Activated CD4-positive, CD25-positive, alpha-beta regulatory T cell treated with anti-CD3 and anti-CD28 coated beads, Interleukin-2, amount 50 U/mL, for 16 hours (primary cell): ENCODE results near the gene CCDC88A.
"Not testable (repeated sequence)": the region's sequence is repeated elsewhere in the genome, so short reads cannot be mapped to it uniquely, and the experiment has no call there.

Source experiments
- DNase-seq: peaks from one replicate; pipeline ENCODE4 v3.0.0-alpha.2; 2020; ENCODE audit warnings: low read depth, low spot score

CCDC88A gene

DNA sequence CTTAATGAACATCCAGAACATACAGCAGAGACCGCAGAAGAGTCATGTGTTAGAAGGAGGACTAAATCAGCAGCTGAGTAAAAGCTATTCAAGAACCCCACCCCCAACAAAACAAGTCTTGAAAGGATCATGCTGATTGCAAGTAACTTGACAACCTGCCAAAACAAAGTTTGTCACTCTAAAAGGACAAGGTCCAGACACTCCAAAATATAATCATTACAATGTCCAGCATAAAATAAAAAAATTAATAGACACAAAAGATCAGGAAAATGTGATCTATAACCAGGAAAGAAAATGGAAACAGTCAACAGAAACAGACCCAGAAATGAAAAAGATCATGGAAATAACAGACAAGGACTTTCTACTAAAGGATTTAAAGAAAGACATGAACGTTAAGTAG is 28.5 kb downstream of the CCDC88A start:
- no peak for DNase-seq

- DNase-seq = not testable (repeated sequence)
These were observed 34.1 kb downstream of the CCDC88A start for GRCh38 chr2:55385516-55385915.

DNA sequence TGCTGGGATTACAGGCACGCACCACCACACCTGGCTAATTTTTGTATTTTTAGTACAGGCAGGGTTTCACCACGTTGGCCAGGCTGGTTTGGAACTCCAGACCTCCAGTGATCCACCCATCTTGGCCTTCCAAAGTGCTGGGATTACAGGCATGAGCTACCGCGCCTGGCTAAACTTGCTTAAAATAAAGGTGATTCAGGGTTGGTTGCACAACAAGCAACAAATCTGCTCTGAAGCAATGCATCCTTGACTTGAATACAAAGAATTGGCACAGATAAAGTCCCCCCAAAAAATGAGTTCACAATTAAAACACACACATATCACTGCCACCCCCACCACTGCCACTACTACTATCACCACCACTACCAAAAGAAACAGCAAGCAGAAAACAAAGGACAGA is 34.9 kb downstream of the CCDC88A start:
- DNase-seq = no peak

GRCh38 chr2:55371376-55371775 is 48.3 kb downstream of the CCDC88A start:
- no peak for DNase-seq

DNA sequence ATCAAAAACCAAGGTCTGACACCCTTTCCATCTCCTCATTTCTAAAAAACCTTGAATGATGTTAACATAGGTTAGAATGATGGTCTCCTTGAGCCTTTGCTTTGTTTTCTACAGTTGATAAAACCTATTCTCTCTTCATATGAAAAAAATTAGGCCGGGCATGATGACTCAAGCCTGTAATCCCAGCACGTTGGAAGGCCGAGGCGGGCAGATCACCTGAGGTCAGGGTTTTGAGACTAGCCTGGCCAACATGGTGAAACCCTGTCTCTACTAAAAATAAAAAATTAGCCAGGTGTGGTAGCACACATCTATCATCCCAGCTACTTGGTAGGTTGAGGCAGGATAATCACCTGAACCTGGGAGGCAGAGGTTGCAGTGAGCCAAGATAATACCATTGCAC is 49.4 kb downstream of the CCDC88A start:
- no peak for DNase-seq

DNA sequence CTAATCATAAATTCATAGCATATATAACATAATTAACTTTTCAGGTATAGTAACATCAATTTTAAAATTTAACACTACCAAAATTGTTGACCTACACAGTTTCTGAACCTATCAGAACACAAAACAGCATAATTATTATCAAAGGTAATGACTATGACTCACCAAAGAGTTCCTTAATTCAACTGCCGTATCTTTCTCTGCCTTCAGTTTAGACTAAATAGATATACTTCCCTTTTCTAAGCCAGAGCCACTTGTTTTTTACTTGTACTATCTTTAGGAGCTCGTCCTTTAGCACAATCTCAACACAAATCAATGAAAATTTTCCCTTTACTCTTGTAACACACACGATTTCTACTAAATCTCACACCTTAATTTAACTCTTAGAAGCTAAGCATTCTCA is 54.4 kb downstream of the CCDC88A start:
- DNase-seq = no peak

DNA sequence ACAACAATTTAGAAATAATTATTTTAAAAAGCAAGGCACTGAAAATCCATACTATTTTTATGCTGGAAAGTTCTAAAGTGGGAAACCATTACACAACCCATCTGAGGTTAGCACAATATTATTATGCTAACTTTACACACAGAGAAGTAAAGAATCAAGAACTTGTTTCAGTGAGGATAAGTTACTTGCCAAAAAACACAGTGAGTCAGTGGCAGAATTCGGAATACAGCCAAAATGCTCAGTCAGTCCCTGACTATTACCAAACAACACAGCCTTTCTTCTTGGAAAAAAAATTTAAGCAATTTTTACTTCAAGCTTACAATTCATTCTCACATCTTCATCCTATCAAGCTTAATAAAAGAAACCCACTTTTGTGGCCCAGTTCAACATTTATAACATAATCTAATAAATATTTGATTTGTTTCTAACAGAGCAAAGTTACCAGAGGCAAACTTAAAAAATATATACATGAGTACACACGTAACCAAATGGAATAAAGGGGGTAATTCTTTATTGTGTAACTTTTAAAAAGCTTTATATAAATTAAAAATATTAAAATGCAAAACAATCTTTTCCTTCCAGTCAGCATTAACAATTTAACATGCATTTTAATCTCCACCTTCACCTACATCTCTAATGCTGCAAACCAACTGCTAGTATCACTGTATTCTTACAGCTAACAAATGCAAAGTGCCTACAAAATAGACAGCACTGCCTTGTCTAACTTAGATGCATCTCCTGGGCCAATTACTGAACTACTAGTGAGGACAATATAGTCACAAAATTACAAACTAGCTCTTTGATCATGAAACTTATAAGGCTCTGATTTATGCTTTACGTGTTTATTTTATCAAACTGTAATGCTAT is 55.2 kb downstream of the CCDC88A start:
- DNase-seq = no peak

GRCh38 chr2:55363636-55364035 is 56.0 kb downstream of the CCDC88A start:
- DNase-seq = no peak

- no peak for DNase-seq
These were observed 58.0 kb downstream of the CCDC88A start for GRCh38 chr2:55361465-55362189.

DNA sequence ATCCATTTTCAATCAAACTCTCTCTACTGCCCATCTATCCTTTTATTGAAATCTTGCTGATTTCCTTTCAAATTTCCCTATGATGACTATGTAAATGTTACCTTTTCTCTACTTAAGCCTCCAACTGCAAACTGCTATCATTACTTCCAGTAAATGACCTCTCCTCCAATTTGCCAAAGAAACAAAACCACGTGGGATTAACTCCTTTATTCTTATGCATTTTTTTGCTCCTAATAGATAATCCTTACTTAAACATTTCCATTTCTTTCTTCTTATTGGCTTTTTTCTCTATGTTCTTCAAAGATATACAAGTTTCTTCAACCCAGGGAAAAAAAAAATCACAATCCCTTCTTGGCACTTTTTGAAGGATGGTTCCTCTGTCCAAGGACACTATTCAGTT is 61.2 kb downstream of the CCDC88A start:
- no peak for DNase-seq

DNA sequence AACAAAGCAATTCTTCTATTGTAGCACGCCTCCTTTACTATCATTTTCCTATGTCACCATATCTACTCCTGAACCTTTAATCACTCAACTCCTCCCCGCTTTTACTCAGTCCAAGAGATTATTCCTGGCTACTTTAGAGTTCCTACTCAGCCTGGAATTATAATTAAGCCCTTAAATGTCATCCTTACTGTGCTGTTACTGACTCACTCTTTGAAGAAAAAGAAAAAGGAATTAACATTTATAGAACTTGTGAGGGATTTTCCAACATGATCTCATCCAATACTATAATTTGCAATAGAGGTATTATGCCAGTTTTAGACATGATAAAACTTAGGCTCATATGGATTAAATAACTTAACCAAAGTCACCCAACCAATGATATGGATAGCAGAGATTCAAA is 61.7 kb downstream of the CCDC88A start:
- DNase-seq = no peak

DNA sequence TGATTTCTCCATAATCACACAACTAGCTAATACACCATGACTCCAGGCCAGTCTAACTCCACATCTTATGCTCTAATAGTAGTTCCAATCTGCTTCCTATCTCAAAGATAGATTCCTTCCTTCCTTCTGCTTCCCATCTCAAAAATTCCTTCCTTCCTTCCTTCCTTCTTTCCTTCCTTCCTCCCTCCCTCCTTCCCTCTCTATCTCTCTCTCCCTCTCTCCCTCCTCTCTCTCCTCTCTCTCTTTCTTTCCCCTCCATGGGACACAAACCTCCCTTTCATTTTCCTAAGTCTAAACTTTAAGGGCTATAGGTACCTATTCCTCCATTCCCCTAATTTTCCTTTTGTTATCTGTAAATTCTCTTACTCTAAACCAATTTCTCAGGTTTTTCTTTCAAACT is 62.5 kb downstream of the CCDC88A start:
- DNase-seq = no peak

- DNase-seq = not testable (repeated sequence)
These were observed 63.5 kb downstream of the CCDC88A start for GRCh38 chr2:55356136-55356535.

- DNase-seq = no peak
These were observed 64.2 kb downstream of the CCDC88A start for GRCh38 chr2:55355451-55355850.

DNA sequence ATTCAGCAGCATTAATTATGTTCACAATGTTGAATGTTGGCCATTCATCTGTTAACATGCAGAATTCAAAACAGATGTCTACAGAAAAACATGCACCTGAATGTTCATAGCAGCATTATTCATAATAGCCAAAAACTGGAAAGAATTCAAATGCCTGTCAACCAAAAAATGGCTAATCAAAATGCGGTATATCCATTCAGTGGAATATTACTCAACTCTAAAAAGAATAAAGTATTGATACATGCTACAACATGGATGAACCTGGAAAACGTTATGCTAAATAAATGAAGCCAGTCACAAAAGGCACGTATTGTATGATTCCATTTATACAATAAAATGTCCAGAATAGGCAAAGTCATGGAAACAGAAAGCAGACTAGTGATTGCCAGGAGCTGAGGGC is 68.0 kb downstream of the CCDC88A start:
- DNase-seq = no peak

DNA sequence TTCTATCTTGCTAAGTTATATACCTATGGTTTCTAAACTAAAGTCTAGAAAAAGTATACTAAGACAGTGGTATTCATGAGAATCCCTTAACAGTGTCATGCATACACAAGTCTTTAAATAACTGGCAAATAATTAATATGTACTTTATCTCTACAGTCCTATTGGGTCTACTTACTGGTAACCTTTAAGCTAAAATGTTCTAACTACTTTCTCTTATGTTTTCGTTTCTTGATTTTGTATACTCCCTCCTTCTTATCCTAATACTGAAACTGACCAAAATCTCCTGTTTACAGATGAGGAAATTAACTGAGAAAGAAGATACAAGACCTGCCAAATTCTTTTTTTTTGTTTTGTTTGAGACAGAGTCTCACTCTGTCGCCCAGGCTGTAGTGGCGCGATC is 74.6 kb downstream of the CCDC88A start:
- DNase-seq = no peak

DNA sequence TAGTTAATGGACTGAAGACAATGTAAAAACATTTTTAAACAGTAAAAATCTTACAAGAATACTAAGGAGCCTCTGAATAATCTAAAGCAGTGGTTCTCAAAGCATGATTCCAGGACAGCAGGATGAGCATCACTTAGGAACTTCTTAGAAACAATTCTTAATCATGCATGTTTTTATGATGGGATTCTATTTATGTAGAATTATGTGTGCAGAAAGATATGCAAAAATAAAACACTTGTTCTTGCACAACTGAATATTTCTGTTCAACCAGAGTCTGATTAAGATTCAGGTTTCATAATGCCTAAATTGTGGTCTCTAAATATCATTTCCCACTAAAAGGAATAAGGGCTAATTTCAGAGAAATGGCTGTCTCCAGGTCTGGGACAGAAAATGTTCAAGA is 81.4 kb downstream of the CCDC88A start:
- DNase-seq = no peak

DNA sequence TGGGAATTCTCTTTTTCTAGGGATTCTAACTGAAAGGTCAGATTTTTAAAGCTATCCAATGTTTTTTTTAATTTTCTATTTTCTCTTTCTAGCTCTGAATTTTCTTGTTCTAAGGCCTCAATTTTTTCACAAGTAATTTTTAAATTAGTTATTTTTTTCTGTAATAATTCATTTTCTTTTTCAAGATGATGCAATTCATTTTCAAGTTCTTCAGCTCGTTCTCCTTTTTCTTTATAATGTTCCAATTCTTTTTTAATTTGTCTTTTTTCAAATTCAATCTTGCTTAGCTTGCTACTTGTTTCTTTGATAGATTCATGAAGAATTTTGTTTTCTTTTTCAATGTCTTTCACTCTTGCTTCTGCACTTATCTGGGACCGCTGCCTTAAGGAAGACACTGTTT is 84.9 kb downstream of the CCDC88A start:
- DNase-seq = no peak

DNA sequence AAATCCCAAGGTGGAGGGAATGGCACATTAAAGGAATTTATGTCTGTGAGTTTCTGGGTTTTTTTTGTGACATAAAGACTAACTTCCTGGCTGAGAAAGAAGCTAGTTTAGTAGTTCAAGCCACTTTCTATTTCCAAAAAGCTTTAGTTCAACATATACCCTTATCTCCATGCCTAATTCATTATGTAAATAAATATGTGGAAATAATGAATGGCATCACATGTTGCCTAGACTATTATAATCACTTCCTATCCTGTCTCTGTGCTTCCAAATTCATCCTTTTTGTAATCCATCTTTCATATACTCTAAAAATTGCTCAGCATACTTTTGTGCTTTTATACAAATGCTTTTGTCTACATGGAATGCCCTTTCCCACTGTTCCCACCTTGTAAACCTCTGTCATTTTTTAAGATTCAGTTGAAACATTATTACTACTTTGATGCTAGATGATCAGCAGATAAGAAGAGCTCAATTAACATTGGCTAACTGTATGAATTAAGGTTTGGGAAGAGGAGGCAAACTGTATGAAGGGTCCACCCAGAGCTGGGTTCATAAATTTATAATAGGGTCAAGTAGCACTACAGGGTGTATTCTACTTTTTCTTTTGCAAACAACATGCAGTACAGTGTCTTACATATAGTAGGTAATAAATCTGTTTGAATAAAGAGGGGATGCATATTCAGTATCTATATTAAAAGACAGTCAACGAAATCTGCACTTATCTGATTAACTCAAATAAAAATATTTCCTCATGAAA is 88.9 kb downstream of the CCDC88A start:
- no peak for DNase-seq

GRCh38 chr2:55327470-55328230 is 92.0 kb downstream of the CCDC88A start:
- DNase-seq = no peak

GRCh38 chr2:55314985-55315384 is 104.7 kb downstream of the CCDC88A start:
- DNase-seq = no peak

- no peak for DNase-seq
These were observed 108.2 kb downstream of the CCDC88A start for GRCh38 chr2:55311444-55311870.
